Astrocyte of the spinal cord (primary cell): ENCODE measurements around the gene NELFE.
"Not testable (repeated sequence)": the region's sequence is repeated elsewhere in the genome, so short reads cannot be mapped to it uniquely, and the experiment has no call there.

Source experiments
- DNase-seq: peaks from one replicate; pipeline ENCODE4 v3.0.0; 2011; ENCODE audit warnings: low read depth, low spot score
- H3K4me3 ChIP-seq: 2 replicates; pipeline ENCODE4 v1.5.1; 2011; ENCODE audit warnings: low read depth, mild to moderate bottlenecking, low read length, moderate library complexity
- CTCF ChIP-seq: IDR thresholded peaks from 2 replicates; pipeline ENCODE4 v1.5.1; 2012; ENCODE audit warnings: low read depth, mild to moderate bottlenecking, low read length, inconsistent platforms
- in situ Hi-C: cut with HindIII; loops from 2 replicates; pipeline ENCODE4 v1.10.0; 2017; ENCODE audit warnings: low sequenced_read_pairs

NELFE gene

GRCh38 chr6:31919624-31920303 lies 39.0 kb downstream of the NELFE start:
- no peak overlapping the region for H3K4me3 ChIP-seq
- no peak for DNase-seq
- in situ Hi-C loops: no loop called here
- TF ChIP-seq CTCF: no peak

GRCh38 chr6:31918069-31918720 lies 40.6 kb downstream of the NELFE start:
- no peak for DNase-seq
- in situ Hi-C loops: no loop called here
- no peak overlapping the region for H3K4me3 ChIP-seq
- no peak for TF ChIP-seq CTCF

- in situ Hi-C loops: no loop called here
- no peak for DNase-seq
- no peak for TF ChIP-seq CTCF
- no peak overlapping the region for H3K4me3 ChIP-seq
Measured at GRCh38 chr6:31915756-31916155, 43.0 kb downstream of the NELFE start.

GRCh38 chr6:31915351-31915750 lies 43.4 kb downstream of the NELFE start:
- TF ChIP-seq CTCF: no peak
- no peak for DNase-seq
- in situ Hi-C loops: no loop called here
- no peak overlapping the region for H3K4me3 ChIP-seq

GRCh38 chr6:31911826-31912585 lies 46.8 kb downstream of the NELFE start:
- in situ Hi-C loops: no loop called here
- no peak overlapping the region for H3K4me3 ChIP-seq
- no peak for DNase-seq
- no peak for TF ChIP-seq CTCF

- H3K4me3 ChIP-seq, DNase-seq, in situ Hi-C loops: not testable (repeated sequence)
Measured at GRCh38 chr6:31909298-31909697, 49.5 kb downstream of the NELFE start.

- in situ Hi-C loops: no loop called here
- TF ChIP-seq CTCF: no peak
Measured at GRCh38 chr6:31908791-31909190, 50.0 kb downstream of the NELFE start.

GRCh38 chr6:31908255-31908654 lies 50.5 kb downstream of the NELFE start:
- in situ Hi-C loops, H3K4me3 ChIP-seq, DNase-seq: not testable (repeated sequence)

More at GRCh38 chr6:31908791-31909190, 50.0 kb downstream of the NELFE start:
- peak; percentile 54 for DNase-seq
- no peak overlapping the region for H3K4me3 ChIP-seq
